ENCODE measurements around the gene PSME3.
A peak's percentile ranks its signal among the peaks of the same experiment; 100 is the strongest.

DNA sequence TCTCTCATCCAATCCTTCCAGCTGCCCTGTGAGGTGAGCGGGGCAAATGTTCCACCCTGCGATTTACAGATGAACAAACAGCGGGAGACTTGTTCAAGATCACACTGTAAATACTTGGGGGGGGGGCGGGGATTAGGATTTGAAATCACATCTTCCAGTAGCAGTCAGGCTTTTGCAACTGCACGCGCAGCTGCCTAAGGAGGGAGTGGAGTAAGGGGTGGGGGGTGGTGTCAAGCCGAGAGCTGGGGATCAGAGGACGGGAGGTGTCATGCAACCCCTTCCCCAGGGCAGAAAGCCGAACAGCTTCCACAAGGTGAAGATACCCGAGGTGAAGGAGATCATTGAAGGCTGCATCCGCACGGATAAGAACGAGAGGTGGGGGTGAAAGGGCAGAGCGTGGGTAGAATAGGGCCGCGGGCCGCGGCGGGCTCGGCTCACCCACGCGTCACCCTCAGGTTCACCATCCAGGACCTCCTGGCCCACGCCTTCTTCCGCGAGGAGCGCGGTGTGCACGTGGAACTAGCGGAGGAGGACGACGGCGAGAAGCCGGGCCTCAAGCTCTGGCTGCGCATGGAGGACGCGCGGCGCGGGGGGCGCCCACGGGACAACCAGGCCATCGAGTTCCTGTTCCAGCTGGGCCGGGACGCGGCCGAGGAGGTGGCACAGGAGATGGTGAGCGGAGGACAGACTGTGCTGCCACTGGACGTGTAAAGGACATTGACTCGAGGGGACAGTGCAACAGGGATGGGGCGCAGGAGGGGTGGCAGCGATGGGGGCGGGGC is 48.2 kb upstream of the PSME3 start:
- TF ChIP-seq CTCF (conservative IDR thresholded peaks at IDR 0.05 in 1 of 2, IDR thresholded peaks at IDR 0.05 in 1 of 2; ENCODE audit: extremely low read depth in 1 of 2, insufficient read depth in 1 of 2, low read depth in 1 of 2, low read length in 2 of 2) (no peak), EZH2 (IDR thresholded peaks at IDR 0.05; ENCODE audit: borderline replicate concordance, low read length) (peak; percentile 28)

Data from mammary epithelial cell (primary cell).